Measurements from ENCODE around the gene SAMD3.

GRCh38 chr6:130211691-130212090 is 11.1 kb downstream of the SAMD3 start:
- TF ChIP-seq CTCF (IDR thresholded peaks at IDR 0.05): no peak
- TF ChIP-seq POLR2A (IDR thresholded peaks at IDR 0.05): no peak
- no peak for TF ChIP-seq EP300 (IDR thresholded peaks at IDR 0.05)
